ENCODE measurements around the gene SAT2.

GRCh38 chr17:7668482-7668881 is 40.9 kb upstream of the SAT2 start:
- TF ChIP-seq CTCF (conservative IDR thresholded peaks at IDR 0.05) (no peak), EZH2 (IDR thresholded peaks at IDR 0.05; ENCODE audit: low read depth) (no peak)

Data from PC-9 (cell line).